T follicular helper cell (primary cell): ENCODE measurements around the gene PDCD1LG2.
"Not testable (repeated sequence)": the region's sequence is repeated elsewhere in the genome, so short reads cannot be mapped to it uniquely, and the experiment has no call there.

Source experiments
- DNase-seq: peaks from one replicate; pipeline ENCODE4 v3.0.0-alpha.2; 2020; ENCODE audit warnings: low read depth

PDCD1LG2 gene

GRCh38 chr9:5493679-5494511 lies 16.4 kb upstream of the PDCD1LG2 start:
- DNase-seq, result no peak

DNA sequence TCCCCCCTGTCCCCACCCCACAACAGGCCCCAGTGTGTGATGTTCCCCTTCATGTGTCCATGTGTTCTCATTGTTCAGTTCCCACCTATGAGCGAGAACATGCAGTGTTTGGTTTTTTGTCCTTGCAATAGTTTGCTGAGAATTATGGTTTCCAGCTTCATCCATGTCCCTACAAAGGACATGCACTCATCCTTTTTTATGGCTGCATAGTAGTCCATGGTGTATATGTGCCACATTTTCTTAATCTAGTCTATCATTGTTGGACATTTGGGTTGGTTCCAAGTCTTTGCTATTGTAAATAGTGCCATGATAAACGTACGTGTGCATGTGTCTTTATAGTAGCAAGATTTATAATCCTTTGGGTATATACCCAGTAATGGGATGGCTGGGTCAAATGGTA lies 15.6 kb upstream of the PDCD1LG2 start:
- DNase-seq, result not testable (repeated sequence)

GRCh38 chr9:5499157-5499556 lies 11.2 kb upstream of the PDCD1LG2 start:
- no peak for DNase-seq

DNA sequence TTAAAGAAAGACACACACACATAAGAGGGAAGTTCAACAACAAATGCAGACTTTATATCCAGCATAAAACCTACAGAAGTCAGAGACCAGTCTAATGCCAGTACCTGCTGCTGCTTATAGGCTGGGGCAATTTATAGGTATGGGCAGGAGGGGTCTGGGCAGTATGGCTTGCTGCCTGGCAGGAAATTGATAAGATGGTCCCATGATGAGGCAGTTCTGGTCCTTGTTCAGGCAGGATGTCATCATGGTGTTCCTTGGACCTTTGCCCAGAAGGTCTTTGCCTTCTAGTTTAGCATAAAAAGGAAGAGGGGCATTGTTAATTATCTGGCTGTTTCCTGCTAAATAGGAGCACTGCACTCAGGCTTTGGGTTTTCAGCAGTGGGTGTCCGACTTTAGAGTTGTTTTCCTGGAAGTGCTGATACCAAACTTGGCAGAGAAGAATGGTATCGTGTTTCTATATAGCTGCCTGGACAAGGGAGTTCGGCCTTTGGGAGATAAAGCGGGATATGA lies 10.4 kb upstream of the PDCD1LG2 start:
- no peak for DNase-seq

DNA sequence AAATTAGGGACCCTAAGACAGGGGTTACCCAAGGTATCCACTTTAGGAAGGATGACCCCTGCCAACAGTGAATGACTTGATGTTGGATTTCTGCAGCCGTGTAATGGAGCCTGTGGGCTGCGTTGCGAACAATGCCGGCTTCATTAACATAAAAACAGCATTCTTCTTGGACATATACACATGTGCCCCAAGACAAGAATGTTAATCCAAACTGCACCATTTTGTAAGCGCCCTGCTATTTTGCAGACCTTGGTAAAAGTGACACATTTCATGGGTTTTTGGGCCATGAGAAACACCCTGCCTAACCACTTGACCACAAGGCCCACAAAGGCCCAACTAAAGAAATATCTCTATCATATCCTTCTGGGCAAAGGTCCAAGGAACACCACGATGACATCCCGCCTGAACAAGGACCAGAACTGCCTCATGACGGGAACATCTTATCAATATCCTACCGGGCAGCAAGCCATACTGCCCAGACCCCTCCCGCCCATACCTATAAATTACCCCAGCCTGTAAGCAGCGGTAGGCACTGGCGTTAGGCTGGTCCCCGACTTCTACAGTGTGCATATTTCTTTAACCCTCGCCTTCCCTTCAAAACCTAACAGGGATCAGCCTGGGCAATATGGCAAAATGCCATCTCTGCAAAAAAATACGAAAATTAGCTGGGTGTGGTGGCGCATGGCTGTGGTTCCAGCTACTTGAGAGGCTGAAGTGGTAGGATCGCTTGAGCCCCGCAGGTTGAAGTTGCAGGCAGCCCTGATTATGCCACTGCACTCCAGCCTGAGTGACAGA lies 9.7 kb upstream of the PDCD1LG2 start:
- no peak for DNase-seq

DNA sequence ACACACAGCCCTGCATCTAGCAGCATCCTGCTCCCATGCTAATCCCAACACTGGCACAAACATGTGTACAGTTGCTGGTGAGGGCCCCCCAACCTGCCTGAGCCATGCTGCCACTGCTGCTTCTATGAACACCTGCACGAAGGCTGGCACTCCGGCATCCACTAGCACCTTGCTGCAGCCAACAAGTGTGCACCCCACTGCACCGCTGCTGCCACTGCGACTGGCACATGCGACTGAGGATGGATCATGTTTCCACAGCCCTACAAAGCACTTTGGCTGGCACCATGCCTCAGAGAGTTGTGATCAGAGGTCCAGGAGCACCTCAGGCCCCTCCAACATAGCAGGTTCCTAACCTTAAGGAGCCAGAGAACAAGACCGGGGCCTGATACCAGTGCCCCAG lies 7.8 kb upstream of the PDCD1LG2 start:
- no peak for DNase-seq

GRCh38 chr9:5509573-5509972 lies 758 bp upstream of the PDCD1LG2 start:
- no peak for DNase-seq

- DNase-seq, result no peak
These were observed 658 bp downstream of the PDCD1LG2 start for GRCh38 chr9:5510989-5511388.

- no peak for DNase-seq
These were observed 1.1 kb downstream of the PDCD1LG2 start for GRCh38 chr9:5511476-5511875.

- no peak for DNase-seq
These were observed 1.7 kb downstream of the PDCD1LG2 start for GRCh38 chr9:5511935-5512580.

DNA sequence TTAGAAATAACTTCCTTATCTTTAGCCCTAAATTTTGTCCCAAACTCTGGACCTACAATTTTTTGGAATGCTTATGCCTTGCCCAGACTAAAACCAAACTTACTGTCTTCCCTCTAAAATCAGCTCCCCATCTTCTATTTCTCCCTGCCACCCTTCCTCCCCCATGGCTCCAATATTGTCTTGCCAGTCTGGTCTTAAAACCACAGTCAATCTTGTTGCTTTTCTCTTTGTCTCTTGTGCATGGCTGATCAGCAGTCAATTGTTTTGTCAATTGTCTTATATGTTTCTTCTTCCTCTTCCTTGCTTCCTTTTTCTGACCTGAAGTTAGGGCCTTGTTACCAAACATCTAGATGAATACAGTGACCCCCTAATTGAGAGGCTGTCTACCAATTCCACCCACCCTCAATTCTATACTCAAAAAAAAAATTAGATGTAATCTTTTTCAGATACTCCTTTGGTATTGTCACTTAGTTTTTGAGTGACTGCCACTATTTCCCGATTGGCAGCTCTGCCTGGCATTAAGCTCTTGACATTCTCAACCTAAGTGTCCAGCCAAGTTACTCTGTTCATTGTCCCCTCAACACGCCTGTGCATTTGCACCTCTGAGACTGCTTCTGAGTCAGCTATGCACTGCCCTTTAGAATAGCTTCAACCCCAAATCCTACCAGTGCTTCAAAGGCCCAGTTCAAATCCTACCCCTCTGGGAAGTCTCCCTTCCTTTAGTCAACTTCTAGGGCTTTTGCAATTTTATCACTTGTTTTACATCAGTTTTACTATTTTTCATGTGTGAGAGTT lies 2.5 kb downstream of the PDCD1LG2 start:
- DNase-seq, result no peak

DNA sequence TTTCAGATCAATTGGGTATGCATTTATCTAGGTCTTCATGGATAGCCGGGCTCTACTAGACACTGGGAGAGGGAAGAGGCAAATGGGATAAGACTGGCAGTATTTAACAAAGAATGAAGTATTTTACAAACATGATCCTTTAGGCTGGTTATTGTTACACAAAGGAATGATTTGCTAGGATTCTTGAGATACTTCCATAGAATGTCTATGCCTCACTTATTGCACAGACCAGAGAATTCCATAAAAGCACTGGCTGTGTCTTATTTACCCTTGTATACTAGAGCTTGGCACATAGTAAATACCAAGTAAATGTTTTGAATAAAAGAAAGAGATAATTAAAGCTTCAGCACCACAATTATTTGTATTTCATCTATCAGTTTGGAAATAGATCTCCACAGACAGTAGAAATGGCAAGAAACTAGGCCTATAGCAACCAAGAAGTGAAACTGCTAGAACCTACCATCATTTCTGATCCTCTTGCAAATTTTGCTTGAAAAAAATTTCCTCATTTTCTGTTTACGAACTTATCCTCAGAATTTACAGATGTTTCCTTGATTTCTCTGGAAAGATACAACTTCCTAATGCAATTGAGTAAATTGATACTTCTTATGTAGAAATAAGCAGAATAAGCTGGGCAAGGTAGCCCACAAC lies 3.8 kb downstream of the PDCD1LG2 start:
- no peak for DNase-seq

- DNase-seq, result no peak
These were observed 4.4 kb downstream of the PDCD1LG2 start for GRCh38 chr9:5514617-5515260.

DNA sequence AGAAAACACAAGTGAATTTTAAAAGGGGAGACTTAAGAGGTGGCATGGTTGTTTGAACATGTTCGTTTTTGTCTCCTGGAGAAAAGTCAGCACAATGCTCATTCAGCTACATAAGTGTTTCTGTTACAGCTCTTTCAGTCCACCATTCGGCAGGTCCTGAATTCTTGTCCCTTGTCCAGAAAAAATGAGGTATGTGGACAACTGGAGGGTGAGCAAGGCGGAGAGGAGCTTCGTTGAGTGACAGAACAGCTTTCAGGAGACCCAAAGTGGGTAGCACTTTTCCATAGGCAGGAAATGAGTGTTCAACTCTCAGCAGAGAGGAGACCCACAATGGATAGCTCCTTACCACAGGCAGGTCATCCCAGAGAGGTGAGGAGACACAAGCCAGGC lies 4.9 kb downstream of the PDCD1LG2 start:
- DNase-seq, result no peak

- DNase-seq, result no peak
These were observed 6.3 kb downstream of the PDCD1LG2 start for GRCh38 chr9:5516453-5517220.

GRCh38 chr9:5518171-5518936 lies 8.0 kb downstream of the PDCD1LG2 start:
- no peak for DNase-seq

DNA sequence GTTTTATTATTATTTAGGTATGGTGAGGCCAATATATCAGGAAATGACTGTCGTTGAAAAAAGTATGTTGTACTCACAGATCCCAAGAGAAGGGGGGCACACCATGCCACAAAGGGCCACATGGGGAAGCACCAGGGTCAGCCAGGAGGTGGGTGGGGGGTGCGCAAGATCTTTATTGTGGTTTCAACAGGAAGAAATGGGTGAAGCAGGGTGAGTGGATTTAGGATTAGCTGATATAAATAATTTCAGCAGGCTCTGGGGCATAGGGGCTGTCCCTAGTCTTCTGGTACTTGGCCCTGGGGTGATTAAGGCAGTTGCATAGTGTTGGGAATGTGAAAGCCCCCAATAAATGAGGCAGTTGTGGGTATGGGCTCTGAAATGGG lies 8.6 kb downstream of the PDCD1LG2 start:
- DNase-seq, result no peak

GRCh38 chr9:5524090-5524489 lies 13.8 kb downstream of the PDCD1LG2 start:
- no peak for DNase-seq

DNA sequence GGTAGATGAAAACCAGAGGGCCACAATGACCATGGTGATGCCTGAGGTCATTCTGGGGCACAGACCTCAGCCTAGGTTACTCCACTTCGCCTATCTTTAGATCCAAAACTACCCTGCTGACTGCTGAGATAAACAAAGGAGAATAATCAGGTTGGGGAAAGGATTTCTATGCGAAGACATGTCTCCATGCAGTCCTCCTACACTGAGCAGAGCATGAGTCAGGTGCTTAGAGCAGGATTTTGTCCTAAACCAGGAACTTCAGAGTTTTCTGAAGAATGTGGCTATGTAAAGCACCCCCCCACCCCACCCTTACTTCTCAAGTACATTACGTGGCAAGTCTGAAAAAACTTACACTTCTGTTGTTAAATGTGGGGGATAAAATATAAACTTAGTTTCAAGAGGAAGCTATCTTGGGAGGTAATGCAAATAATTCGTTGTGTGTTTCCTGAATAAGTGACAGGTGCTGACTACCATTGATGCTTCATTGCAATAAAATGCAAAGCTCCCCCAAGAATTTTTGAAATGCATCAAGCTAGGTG lies 19.4 kb downstream of the PDCD1LG2 start:
- DNase-seq, result no peak
